HG03097 (cell line): ENCODE data around the gene C10orf53.

ENCODE experiments used
- ATAC-seq: cut with Tn5 transposase; IDR thresholded peaks from one replicate; pipeline ENCODE4 v1.9.1; 2021; ENCODE audit not compliant: unreplicated experiment, low FRiP score

The C10orf53 gene, protein sequence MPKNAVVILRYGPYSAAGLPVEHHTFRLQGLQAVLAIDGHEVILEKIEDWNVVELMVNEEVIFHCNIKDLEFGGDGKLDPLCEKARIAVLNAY

DNA sequence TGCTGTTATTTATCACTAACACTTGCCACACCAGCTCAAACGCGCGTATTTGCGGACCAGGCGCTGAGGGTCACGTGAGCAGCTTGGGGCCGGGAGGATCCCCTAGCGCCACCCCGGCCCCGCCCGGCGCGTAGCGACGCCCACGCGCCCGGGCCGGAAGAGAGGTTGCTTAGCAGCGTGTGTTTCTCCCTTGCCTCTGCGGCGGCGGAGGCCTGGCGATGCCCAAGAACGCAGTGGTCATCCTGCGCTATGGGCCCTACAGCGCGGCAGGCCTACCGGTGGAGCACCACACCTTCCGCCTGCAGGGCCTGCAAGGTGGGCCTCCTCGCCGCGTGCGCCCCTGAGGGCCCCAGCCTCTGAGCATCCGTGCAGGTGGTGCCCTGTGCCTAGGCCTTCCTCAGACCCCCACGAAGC lies at the start of gene C10orf53:
C10orf53 (plus strand) TSS at position 172 of the 414 bp plus-strand sequence; CDS start at position 219, 47 bp downstream.
- ATAC-seq, result no peak

- ATAC-seq, result no peak
These were observed 47.5 kb upstream of the C10orf53 start for GRCh38 chr10:49631975-49632374.

DNA sequence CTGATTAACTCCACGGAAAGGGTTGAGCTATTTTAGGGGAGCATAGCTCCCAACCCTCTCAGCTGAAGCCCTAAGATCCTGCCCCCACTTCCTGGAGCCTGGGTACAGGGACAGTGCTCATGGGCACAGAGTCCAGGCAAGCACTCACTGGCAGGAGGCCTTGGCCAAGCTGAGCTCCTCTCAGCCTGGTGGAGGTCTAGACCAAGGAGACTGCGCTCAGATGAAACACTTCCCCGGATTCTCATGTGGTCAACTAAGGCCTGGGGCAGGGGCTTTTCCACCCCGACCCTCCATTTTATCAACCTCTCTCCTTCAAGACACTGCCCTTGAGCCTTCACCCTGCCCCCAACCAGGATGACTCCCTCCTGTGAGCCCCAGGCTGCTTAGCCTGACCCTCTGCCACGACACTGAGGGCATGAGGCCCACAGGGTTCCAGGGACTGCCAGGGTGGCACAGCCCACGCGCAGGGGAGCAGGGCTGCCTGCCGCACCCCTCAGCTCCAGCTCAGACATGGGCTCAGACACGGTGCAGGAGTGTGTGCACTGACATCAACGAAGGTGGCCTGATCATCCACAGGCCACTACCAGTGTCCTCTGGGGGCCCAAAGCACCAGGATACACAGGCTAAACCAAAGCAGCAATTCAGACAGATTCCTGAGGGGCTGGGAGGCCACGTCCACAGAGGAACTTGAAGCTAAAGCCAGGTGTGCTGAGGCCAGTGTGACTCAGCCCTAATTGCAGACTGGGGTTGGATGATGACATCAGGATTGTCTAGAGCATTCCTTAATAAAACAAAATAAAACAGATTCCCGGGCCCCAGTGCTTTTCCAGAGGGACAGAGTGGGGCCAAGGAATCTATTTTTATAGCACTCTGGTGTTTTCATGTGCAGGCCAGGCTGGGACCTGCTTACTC lies 46.8 kb upstream of the C10orf53 start:
- ATAC-seq, result no peak

DNA sequence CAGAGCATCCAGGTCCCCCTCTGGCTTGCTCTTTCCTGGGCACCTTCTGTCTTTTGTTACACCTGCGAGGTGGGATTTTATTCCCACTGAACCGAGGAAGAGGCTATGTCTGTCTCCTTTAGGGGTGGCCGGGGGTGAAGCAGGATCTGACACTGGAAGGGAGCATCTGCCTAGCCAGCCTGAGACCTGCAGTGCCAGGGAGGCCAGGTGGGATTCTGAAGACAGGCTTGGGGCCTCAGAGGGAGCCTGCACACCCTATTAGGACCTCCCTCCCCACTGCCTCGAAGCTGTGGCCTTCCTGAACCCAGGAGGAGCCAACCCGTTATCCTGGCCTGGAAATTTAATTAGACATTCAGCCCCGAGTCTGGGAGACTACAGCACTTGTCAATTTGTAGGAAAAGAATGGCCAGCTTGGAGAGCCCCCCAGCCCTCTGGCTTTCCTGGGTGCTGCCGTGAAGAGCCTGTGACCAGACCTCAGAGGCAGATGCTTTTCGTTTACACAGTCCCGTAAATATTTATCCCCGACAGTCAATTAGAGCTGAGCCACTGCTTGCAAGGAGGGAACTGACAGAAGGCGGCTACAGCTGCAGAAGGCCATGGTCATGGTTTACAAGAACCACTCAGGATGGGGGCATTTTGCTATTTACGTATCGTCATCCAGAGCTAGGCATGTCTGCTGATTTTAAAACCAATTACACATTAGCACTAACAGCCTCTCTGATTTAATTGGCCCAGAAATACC lies 46.0 kb upstream of the C10orf53 start:
- no peak for ATAC-seq

GRCh38 chr10:49634069-49634660 lies 45.3 kb upstream of the C10orf53 start:
- no peak for ATAC-seq

GRCh38 chr10:49642311-49642710 lies 37.1 kb upstream of the C10orf53 start:
- no peak for ATAC-seq

DNA sequence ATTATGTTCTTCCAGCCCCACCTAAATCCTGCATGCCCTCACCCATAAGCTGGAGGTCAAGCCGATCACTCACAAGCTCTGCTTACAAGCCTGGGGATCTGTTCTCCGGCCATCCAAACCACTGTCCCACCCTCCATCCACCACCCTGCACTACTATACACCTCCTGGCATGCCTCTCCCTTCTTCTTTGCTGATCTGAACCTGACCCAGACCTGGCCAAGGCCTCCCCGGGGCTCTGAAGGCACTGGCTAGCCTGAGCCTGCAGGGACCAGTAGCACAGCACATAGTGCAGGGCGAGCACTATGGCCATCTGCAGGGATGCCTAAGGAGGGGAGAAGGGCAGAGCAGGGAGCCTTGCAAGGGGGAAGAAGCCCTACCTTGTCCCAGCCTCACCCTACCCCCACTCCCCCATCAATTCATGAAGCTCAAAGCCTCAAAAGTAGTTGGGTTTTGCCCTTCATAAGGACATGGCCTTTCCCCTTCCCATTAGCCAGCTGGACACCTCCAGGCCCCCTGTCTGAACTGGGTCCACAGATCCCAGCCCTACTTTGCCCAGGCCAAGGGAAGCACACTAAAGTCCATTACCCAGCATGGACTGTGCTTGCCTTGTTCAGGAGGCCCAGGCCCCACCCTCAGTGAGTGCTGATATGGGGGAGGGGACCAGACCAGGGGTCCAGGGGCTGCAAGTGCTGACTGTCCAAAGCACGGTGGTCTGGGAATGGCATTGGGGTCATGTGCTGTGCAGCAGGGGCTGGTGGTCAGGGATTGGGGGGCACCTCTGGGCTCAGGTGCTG lies 36.0 kb upstream of the C10orf53 start:
- no peak for ATAC-seq

GRCh38 chr10:49644035-49644646 lies 35.3 kb upstream of the C10orf53 start:
- ATAC-seq, result no peak

DNA sequence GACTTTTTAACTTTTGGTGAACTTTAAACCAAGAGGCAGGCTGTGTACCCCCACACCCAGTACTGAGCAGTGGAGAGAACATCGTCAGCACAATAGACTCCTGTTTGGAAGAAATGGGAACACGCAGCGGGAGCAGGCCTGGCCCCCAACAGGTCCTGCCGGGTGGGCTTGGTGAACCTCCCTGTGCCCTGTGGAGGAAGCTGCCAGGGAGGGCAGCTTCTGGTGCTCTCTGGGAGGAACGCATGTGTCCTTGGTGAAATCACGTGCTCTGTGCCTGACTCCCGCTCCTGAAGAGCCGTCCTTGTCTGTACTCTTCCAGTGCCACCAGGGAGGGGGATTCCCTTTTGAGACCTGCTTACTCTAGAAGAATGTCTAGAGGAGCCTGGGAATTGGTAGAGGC lies 34.0 kb upstream of the C10orf53 start:
- ATAC-seq, result no peak

DNA sequence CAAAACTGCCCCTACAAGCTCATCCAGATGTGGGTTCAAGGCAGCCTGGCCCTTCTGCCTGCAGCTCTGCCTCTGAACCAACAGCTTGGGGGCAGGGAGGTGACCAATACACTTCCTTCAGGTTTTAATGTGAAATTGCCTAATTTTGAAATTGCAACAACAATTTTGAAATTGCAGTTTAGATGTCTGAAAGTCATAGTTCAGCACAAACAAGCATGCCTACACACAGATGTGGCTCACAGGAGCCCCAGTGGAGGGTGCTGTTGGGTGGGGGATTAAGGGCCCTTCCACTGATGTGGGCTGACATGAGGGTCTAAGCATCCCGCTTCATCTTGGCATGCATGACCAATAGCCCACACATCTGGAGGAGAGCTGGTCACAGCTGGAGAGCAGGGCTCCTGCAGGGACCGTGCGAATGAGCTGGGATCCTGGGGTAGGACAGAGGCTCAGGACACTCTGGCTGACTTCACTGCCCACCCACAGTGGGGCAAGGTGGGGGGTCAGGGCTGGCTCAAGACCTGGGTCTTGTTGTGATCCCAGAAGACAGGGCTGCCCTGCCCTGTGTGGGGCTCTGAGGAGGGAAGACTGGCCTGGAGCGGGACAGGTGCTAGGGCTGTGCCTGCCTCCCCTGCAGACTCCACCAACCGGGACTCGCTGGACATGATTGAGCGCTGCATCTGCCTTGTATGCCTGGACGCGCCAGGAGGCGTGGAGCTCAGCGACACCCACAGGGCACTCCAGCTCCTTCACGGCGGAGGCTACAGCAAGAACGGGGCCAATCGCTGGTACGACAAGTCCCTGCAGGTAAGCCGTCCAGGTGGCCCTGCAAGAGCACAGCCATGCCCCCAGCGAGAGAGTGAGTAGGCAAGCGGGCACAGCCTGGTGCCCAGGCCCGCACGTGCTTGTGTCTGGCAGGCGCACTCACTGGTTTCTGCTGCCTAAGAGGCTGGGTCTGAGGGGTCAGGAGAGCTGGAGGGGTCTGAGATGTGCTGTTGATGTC lies 33.3 kb upstream of the C10orf53 start:
- no peak for ATAC-seq

DNA sequence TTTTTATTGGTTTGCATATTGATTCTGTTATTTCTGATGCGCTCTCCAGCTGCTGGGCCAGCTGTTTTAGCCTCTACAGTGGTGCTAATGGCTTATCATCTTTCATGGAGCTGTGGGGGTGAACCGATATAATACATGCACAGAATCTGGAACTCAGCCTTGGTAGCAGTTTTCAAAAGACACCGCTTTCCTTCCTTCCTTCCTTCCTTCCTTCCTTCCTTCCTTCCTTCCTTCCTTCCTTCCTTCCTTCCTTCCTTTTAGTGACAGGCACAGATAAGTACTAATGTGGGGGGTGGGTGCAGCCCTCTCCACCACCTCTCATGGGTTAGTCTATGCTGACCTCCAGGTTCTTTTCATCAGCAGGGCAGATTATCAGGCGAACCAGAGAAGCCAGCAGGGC lies 31.9 kb upstream of the C10orf53 start:
- ATAC-seq, result no peak

GRCh38 chr10:49647985-49648795 lies 31.3 kb upstream of the C10orf53 start:
- ATAC-seq, result no peak

DNA sequence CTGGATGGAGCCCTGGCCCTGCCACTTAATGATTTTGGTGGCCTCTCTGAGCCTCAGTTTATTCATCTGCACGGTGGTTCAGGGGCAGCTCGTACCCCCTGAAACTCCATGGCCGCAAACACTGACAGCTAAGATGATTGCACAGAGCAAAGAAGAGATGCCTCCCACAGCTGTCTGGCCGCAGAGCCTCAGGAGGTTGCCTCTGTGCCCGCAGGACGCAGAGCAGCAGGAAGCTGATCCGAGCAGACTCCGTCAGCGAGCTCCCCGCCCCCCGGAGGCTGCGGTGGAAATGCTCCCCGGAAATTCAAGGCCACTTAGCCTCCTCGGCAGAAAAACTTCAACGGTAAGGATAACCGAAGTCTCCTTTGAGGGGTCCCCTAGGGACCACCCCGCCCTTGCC lies 30.2 kb upstream of the C10orf53 start:
- no peak for ATAC-seq

GRCh38 chr10:49649936-49650723 lies 29.3 kb upstream of the C10orf53 start:
- ATAC-seq, result no peak

GRCh38 chr10:49650724-49651034 lies 28.8 kb upstream of the C10orf53 start:
- ATAC-seq, result no peak

- no peak for ATAC-seq
These were observed 28.2 kb upstream of the C10orf53 start for GRCh38 chr10:49651039-49651835.
